HepG2 (cell line): ENCODE data around the gene SLCO4A1. TPM values are rescaled to one million over a fixed set of nuclear protein-coding genes. Genes with fewer than 3 reads are reported as not detected.

Experiments used
- ATAC-seq: fragments of 200-7000 bp; cut with Tn5 transposase; 3 replicates; pipeline ENCODE4 v1.9.1; 2020; ENCODE audit warnings: mild to moderate bottlenecking, moderate library complexity
- BruUV-seq: library from RNA; stranded (reverse); fragments of 400-500 nt; replicated peaks from 2 replicates; lab custom pipeline; 2021; lab: Mats Ljungman, UMichigan
- CTCF ChIA-PET: fragments of 300-600 bp; formaldehyde crosslinking; extraction: SDS; loops from one replicate; lab custom pipeline; 2021; ENCODE audit warnings: low total read pairs, inconsistent platforms, low intra/inter-chr PET ratio; lab: Yijun Ruan, JAX
- POLR2A ChIA-PET: fragments of 350-600 bp; sonication (Branson Sonifier 250); formaldehyde crosslinking; loops from one replicate; lab custom pipeline; 2020; ENCODE audit warnings: antibody characterized with exemption, inconsistent platforms; lab: Yijun Ruan, JAX
- DNase-seq: peaks from one replicate; pipeline ENCODE4 v3.0.0-alpha.2; 2015; ENCODE audit warnings: low spot score
- FAIRE-seq: peaks from 3 replicates; lab custom pipeline; 2011; peaks lifted over from hg19 to GRCh38; lab: Jason Lieb, UNC
- H2AFZ ChIP-seq: one replicate; pipeline ENCODE4 v1.6.1; 2011; ENCODE audit warnings: low read length, inconsistent platforms
- H3K27ac ChIP-seq: fragments of 300-600 bp; 3 replicates; pipeline ENCODE4 v1.8.0; 2011; ENCODE audit warnings: mixed run types, mild to moderate bottlenecking, mixed read lengths, low read length, inconsistent platforms; ENCODE audit not compliant: insufficient read depth; ENCODE audit errors: extremely low read length
- H3K27me3 ChIP-seq, 2 experiments: fragments of 200-600 bp in 1 of 2; 2 replicates in 1 of 2; 3 replicates in 1 of 2; pipeline versions ENCODE4 v1.6.0 to v1.8.0; 2011; ENCODE audit warnings: low read length in 2 of 2, mild to moderate bottlenecking in 2 of 2, moderate library complexity in 2 of 2, inconsistent platforms in 1 of 2; ENCODE audit not compliant: insufficient read depth in 2 of 2, control insufficient read depth in 1 of 2
- H3K36me3 ChIP-seq, 2 experiments: fragments of 200-600 bp in 1 of 2; replicated peaks in 1 of 2; 2 replicates in 1 of 2; 3 replicates in 1 of 2; pipeline versions ENCODE4 v1.5.1 to v1.8.0; 2011; ENCODE audit warnings: low read length in 2 of 2, inconsistent platforms in 1 of 2; ENCODE audit not compliant: insufficient read depth in 2 of 2, control insufficient read depth in 1 of 2
- H3K4me1 ChIP-seq: 2 replicates; pipeline ENCODE4 v1.5.1; 2012; ENCODE audit warnings: low read length, inconsistent platforms; ENCODE audit not compliant: insufficient read depth
- H3K4me2 ChIP-seq: 2 replicates; pipeline ENCODE4 v1.6.0; 2011; ENCODE audit warnings: low read depth, low read length, inconsistent platforms
- H3K4me3 ChIP-seq, 3 experiments: fragments of 200-600 bp in 1 of 3; sonication (generic), shearing (Covaris generic) in 1 of 3; replicated peaks in 1 of 3; 2 replicates each; pipeline ENCODE4 v1.5.1; 2011 to 2016; ENCODE audit warnings: low read length in 3 of 3, inconsistent platforms in 2 of 3, low read depth in 2 of 3, mild to moderate bottlenecking in 2 of 3, control low read depth in 1 of 3, mixed read lengths in 1 of 3; ENCODE audit not compliant: insufficient read depth in 1 of 3
- H3K79me2 ChIP-seq: one replicate; pipeline ENCODE4 v1.6.1; 2011; ENCODE audit warnings: low read length, inconsistent platforms; ENCODE audit not compliant: insufficient read depth
- H3K9ac ChIP-seq: 2 replicates; pipeline ENCODE4 v1.6.0; 2011; ENCODE audit warnings: mild to moderate bottlenecking, low read depth, low read length, inconsistent platforms; ENCODE audit not compliant: insufficient read depth
- H3K9me3 ChIP-seq: 2 replicates; pipeline ENCODE4 v1.5.1; 2012; ENCODE audit warnings: mild to moderate bottlenecking, low read length
- H4K20me1 ChIP-seq: 2 replicates; pipeline ENCODE4 v1.6.0; 2011; ENCODE audit warnings: inconsistent platforms, mild to moderate bottlenecking, low read length, moderate library complexity; ENCODE audit not compliant: insufficient read depth
- AGO1 ChIP-seq: fragments of 200-400 bp; formaldehyde crosslinking; IDR thresholded peaks from 2 replicates; pipeline ENCODE4 v1.6.1; 2017; ENCODE audit warnings: mild to moderate bottlenecking, low read depth, low read length, moderate library complexity; ENCODE audit not compliant: poor library complexity, severe bottlenecking
- ATF2 ChIP-seq: sonication (generic); formaldehyde crosslinking; IDR thresholded peaks from 2 replicates; pipeline ENCODE4 v1.4.0; 2020; ENCODE audit warnings: missing genetic modification reagents
- BCL6 ChIP-seq: IDR thresholded peaks from 2 replicates; pipeline ENCODE4 v1.6.1; 2016; ENCODE audit warnings: missing genetic modification reagents, missing compliant biosample characterization
- CHCHD3 ChIP-seq: sonication (generic); formaldehyde crosslinking; IDR thresholded peaks from 2 replicates; pipeline ENCODE4 v1.8.0; 2022; ENCODE audit warnings: mild to moderate bottlenecking, missing genetic modification reagents, moderate library complexity
- CREM ChIP-seq, 2 experiments: sonication (generic) in 1 of 2; formaldehyde crosslinking in 1 of 2; IDR thresholded peaks; 2 replicates each; pipeline versions ENCODE4 v1.4.0 to v1.6.1; 2016 to 2020; ENCODE audit warnings: antibody characterized with exemption in 1 of 2, mild to moderate bottlenecking in 1 of 2, missing genetic modification reagents in 1 of 2
- ETV6 ChIP-seq: sonication (generic); formaldehyde crosslinking; conservative IDR thresholded peaks from 2 replicates; pipeline ENCODE4 v1.4.0; 2020; ENCODE audit warnings: missing genetic modification reagents
- FLYWCH1 ChIP-seq: sonication (generic); formaldehyde crosslinking; IDR thresholded peaks from 2 replicates; pipeline ENCODE4 v1.8.1; 2023; ENCODE audit warnings: mild to moderate bottlenecking, missing genetic modification reagents
- HIVEP1 ChIP-seq: sonication (generic); formaldehyde crosslinking; IDR thresholded peaks from 2 replicates; pipeline ENCODE4 v1.4.0; 2020; ENCODE audit warnings: mild to moderate bottlenecking, missing genetic modification reagents
- HNRNPL ChIP-seq: fragments of 200-400 bp; formaldehyde crosslinking; IDR thresholded peaks from 2 replicates; pipeline ENCODE4 v1.6.1; 2017; ENCODE audit warnings: mild to moderate bottlenecking, low read depth, low read length
- HOXA3 ChIP-seq: sonication (generic); formaldehyde crosslinking; IDR thresholded peaks from 2 replicates; pipeline ENCODE4 v1.5.0; 2020; ENCODE audit warnings: missing genetic modification reagents
- NFIC ChIP-seq: IDR thresholded peaks from 2 replicates; pipeline ENCODE4 v1.6.1; 2012; ENCODE audit warnings: mild to moderate bottlenecking, low read length, inconsistent platforms
- RARG ChIP-seq: sonication (generic); formaldehyde crosslinking; IDR thresholded peaks from 2 replicates; pipeline ENCODE4 v1.4.0; 2020; ENCODE audit warnings: low read depth, mild to moderate bottlenecking, missing genetic modification reagents
- SNAI1 ChIP-seq: sonication (generic); formaldehyde crosslinking; IDR thresholded peaks from 2 replicates; pipeline ENCODE4 v1.5.0; 2020; ENCODE audit warnings: mild to moderate bottlenecking, missing genetic modification reagents, borderline replicate concordance
- SSRP1 ChIP-seq: IDR thresholded peaks from 2 replicates; pipeline ENCODE4 v1.6.1; 2016; ENCODE audit warnings: control low read depth
- ZKSCAN8 ChIP-seq: IDR thresholded peaks from 2 replicates; pipeline ENCODE4 v1.6.1; 2016; ENCODE audit warnings: borderline replicate concordance, missing genetic modification reagents, missing compliant biosample characterization
- ZNF33A ChIP-seq: sonication (generic); formaldehyde crosslinking; IDR thresholded peaks from 2 replicates; pipeline ENCODE4 v1.5.1; 2020; ENCODE audit warnings: missing genetic modification reagents, mild to moderate bottlenecking, moderate library complexity, borderline replicate concordance
- ZNF552 ChIP-seq: sonication (generic); formaldehyde crosslinking; IDR thresholded peaks from 2 replicates; pipeline ENCODE4 v1.9.0; 2022; ENCODE audit warnings: missing genetic modification reagents, mild to moderate bottlenecking, borderline replicate concordance
- ZNF839 ChIP-seq: sonication (generic); formaldehyde crosslinking; IDR thresholded peaks from 2 replicates; pipeline ENCODE4 v1.4.0; 2020; ENCODE audit warnings: missing genetic modification reagents, mild to moderate bottlenecking, borderline replicate concordance
- WGBS: methylation state at CpG from one replicate; pipeline ENCODE4 v1.1.6; 2017; ENCODE audit warnings: low lambda C conversion rate; 5-methylcytosine and 5-hydroxymethylcytosine counted together
- in situ Hi-C: cut with HindIII; loops from 2 replicates; pipeline ENCODE4 v1.10.0; 2017; ENCODE audit warnings: low pct_unique_long_range_greater_than_20kb; ENCODE audit not compliant: extremely low pct_ligation_motif_present
- intact Hi-C: fragments of 100-400 bp; cut with micrococcal nuclease; formaldehyde crosslinking; loops from one replicate; pipeline ENCODE4 v1.10.0; 2022; ENCODE audit not compliant: unreplicated experiment
- polyA plus RNA-seq, 8 experiments: library from polyadenylated mRNA; depleted of rRNA in 3 of 8; stranded (reverse) in 7 of 8; unstranded in 1 of 8; fragments of >200 nt; fragmentation: Illumina TruSeq in 4 of 8; extraction: Trizol in 4 of 8; gene quantifications; 2 replicates each; pipeline versions ENCODE4 v1.2.1 to v1.2.3, GENCODE V29; 2011 to 2016; ENCODE audit warnings: low read depth in 4 of 8, missing spikeins in 1 of 8, mixed read lengths in 1 of 8; ENCODE audit not compliant: insufficient read depth in 1 of 8
- total RNA-seq, 5 experiments: library from RNA; depleted of rRNA; stranded (reverse); fragments of >200 nt; fragmentation: Illumina TruSeq; extraction: Trizol; gene quantifications; 2 replicates each; pipeline ENCODE4 v1.2.3, GENCODE V29; 2016; ENCODE audit warnings: low read depth in 1 of 5
- TF ChIP-seq, protein P1 (sequence below): IDR thresholded peaks from 2 replicates; pipeline ENCODE4 v1.6.1; 2016; ENCODE audit warnings: missing compliant biosample characterization, missing genetic modification reagents, borderline replicate concordance
- TF ChIP-seq, protein P2 (sequence below): sonication (generic); formaldehyde crosslinking; IDR thresholded peaks from 2 replicates; pipeline ENCODE4 v1.5.0; 2020; ENCODE audit warnings: mild to moderate bottlenecking, missing genetic modification reagents

Gene SLCO4A1
- total and polyA plus RNA-seq, 2 of the 13 experiments (the other 11 are each of a cell fraction or from before 2014, with no cell fraction given): 55.5 to 112 TPM

- Histone ChIP-seq H3K4me3 (no peak overlapping the region), H2AFZ (no peak overlapping the region), H3K4me1 (peaks cover 64% of the 10 kb centered on the region), H3K79me2 (no peaks in the 10 kb centered on the region), H3K9ac (no peak overlapping the region), H3K36me3 (no peaks in the 10 kb centered on the region), H3K27me3 (peaks cover 4 to 21% of the 10 kb centered on the region in 2 experiments; a peak in 4 of 5 replicates), H3K9me3 (no peaks in the 10 kb centered on the region), H4K20me1 (no peaks in the 10 kb centered on the region), H3K4me2 (no peak overlapping the region), H3K27ac (no peak overlapping the region)
- POLR2A ChIA-PET: interaction anchor here (1.2 to 3.0 kb wide), 4 partner anchors 12 to 41 kb away, joined by 4 to 34 read pairs (median 22); partner anchors contain the start of gene SLCO4A1
- intact Hi-C loops (no loop called here), in situ Hi-C loops (no loop called here)
- no peak for FAIRE-seq
- WGBS: 84% methylated on average over 21 of the region's 21 CpGs
- CTCF ChIA-PET: no interaction called here
- no peak for DNase-seq
- ATAC-seq: no peak
- BruUV-seq: no TSS peak
- TF ChIP-seq HNRNPL (peak; percentile 80; the same call in 1 of the 2 replicates), SSRP1 (no peak), FLYWCH1 (CRISPR knock-in tag) (no peak), BCL6 (CRISPR knock-in tag) (no peak), AGO1 (no peak), NFIC (no peak), ZNF33A (CRISPR knock-in tag) (no peak), CREM (IDR thresholded peaks at IDR 0.05) (no peak), CREM (CRISPR knock-in tag; IDR thresholded peaks at IDR 0.05) (no peak), ZKSCAN8 (CRISPR knock-in tag) (no peak), SNAI1 (CRISPR knock-in tag) (no peak), ATF2 (no peak), HIVEP1 (0 out of 2 replicates have a peak, but pooled peaks have one; percentile 4), ZNF839 (no peak), ZNF552 (0 out of 2 replicates have a peak, but pooled peaks have one; percentile 32), HOXA3 (CRISPR knock-in tag) (peak; percentile 2; the same call in 1 of the 2 replicates), RARG (CRISPR knock-in tag) (no peak), CHCHD3 (no peak), ETV6 (CRISPR knock-in tag) (no peak)
- TF ChIP-seq, protein P1, sequence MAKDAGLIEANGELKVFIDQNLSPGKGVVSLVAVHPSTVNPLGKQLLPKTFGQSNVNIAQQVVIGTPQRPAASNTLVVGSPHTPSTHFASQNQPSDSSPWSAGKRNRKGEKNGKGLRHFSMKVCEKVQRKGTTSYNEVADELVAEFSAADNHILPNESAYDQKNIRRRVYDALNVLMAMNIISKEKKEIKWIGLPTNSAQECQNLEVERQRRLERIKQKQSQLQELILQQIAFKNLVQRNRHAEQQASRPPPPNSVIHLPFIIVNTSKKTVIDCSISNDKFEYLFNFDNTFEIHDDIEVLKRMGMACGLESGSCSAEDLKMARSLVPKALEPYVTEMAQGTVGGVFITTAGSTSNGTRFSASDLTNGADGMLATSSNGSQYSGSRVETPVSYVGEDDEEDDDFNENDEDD: no peak
- TF ChIP-seq, protein P2, sequence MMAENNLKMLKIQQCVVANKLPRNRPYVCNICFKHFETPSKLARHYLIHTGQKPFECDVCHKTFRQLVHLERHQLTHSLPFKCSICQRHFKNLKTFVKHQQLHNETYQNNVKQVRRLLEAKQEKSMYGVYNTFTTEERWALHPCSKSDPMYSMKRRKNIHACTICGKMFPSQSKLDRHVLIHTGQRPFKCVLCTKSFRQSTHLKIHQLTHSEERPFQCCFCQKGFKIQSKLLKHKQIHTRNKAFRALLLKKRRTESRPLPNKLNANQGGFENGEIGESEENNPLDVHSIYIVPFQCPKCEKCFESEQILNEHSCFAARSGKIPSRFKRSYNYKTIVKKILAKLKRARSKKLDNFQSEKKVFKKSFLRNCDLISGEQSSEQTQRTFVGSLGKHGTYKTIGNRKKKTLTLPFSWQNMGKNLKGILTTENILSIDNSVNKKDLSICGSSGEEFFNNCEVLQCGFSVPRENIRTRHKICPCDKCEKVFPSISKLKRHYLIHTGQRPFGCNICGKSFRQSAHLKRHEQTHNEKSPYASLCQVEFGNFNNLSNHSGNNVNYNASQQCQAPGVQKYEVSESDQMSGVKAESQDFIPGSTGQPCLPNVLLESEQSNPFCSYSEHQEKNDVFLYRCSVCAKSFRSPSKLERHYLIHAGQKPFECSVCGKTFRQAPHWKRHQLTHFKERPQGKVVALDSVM: no peak
Observed at GRCh38 chr20:62625516-62625915, 16.8 kb upstream of the SLCO4A1 start.
